DMS79 treated with DMSO at 0.1 percent for 48 hours (cell line): ENCODE data around the gene RAB3C.
"Not testable (repeated sequence)": the region's sequence is repeated elsewhere in the genome, so short reads cannot be mapped to it uniquely, and the experiment has no call there.

Experiments used
- DNase-seq: peaks from one replicate; lab custom pipeline; 2025; lab: John Stamatoyannopoulos, UW

Gene RAB3C

GRCh38 chr5:58582803-58583491, at the start of gene RAB3C:
RAB3C (plus strand) TSS chr5:58583075; CDS start chr5:58583209, 134 bp downstream.
- DNase-seq, result peak; percentile 78

- DNase-seq, result not testable (repeated sequence)
These were observed 40.9 kb upstream of the RAB3C start for GRCh38 chr5:58541935-58542334.

DNA sequence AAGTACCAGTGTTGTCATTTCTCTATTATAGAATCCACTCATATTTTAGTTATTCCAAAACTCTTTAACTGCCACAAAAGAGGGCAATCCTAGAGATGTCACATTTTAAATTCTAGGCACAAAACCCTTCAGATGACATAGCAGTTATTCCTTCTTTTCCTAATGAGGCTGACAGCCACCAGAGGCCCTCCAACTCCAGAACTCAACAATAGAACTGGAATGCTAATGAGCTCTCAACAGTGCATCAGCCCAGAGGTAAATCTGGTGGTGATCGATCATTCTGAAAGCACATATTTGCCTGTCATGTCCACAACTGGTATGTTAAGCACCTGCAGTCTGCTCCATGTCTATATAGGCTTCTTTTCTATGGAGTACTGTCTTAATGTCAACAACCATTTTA, 40.2 kb upstream of the RAB3C start:
- DNase-seq, result no peak

- DNase-seq, result no peak
These were observed 39.2 kb upstream of the RAB3C start for GRCh38 chr5:58543723-58544122.

DNA sequence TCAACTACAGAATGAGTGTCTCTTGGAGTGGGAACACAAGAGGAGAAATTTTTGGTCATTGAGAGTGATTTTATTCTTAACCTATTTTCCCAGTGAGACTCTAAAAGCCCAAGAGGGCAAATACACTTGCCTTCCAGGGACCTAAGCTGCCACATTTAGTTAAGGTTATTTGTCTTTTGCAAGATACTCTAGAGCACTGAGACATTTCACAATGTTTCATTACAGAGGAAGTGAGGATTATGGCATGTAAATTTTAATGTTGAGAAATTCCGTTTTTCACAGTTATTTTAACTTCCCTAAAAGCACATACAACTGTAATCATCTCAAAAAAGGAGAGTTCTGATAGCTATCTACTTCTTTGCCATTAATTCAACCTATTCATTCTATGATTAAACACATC, 38.7 kb upstream of the RAB3C start:
- DNase-seq, result no peak

DNA sequence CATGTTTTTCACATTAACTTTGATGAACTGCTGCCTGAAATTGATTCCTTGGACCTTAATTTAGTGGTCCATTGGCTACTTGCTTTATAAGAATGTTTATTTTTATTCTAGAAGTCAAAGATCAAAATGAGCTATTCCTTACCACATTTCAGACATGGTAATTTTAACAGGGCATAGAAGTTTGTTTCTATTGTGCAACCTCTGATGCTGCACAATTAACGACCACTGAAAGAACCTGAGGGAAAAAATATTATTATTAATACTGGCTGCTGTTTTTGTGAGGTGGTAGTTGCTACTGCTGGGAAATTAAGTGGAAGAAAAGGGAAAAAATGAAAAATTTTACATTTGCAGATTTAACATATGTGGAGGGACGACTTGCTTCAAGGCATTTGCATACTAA, 37.9 kb upstream of the RAB3C start:
- no peak for DNase-seq

DNA sequence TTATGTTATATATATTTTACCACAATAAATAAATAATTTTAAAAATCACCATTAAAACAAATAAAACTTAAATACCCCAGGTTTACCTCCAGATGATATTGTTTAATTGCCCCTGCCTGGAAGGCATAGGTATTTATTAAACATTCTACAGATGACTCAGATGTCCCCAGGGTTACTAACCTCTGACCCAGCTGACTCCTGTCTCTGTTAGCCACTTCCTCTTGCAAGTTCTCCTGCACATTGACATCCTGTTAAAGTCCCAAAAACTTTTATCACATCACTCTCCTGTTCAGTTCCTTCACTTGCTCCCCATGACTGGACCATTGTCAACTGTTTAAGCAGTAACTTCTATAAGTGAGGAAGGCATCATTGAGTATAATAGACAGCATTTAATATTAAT, 37.0 kb upstream of the RAB3C start:
- no peak for DNase-seq

DNA sequence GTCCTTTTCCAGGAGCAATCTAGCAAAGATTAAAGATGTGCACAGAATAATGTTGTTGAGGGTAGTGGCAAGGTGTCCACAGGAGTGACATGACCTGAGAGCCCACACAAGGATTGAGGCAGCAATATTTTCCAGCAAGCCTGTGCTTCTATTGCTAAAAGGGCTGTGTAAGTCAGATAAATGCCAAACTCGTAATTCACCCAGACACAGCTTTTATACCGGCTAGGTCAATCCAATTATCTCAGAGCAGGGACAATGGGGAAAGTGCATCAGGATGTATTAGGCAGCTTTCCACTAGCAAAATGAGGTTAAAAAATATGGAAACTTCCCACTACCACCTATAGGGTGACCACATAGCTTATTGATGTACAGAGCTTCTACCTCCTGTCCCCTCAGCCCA, 34.8 kb upstream of the RAB3C start:
- DNase-seq, result no peak

- no peak for DNase-seq
These were observed 31.4 kb upstream of the RAB3C start for GRCh38 chr5:58551492-58551891.

GRCh38 chr5:58557665-58558338, 25.1 kb upstream of the RAB3C start:
- DNase-seq, result not testable (repeated sequence)

DNA sequence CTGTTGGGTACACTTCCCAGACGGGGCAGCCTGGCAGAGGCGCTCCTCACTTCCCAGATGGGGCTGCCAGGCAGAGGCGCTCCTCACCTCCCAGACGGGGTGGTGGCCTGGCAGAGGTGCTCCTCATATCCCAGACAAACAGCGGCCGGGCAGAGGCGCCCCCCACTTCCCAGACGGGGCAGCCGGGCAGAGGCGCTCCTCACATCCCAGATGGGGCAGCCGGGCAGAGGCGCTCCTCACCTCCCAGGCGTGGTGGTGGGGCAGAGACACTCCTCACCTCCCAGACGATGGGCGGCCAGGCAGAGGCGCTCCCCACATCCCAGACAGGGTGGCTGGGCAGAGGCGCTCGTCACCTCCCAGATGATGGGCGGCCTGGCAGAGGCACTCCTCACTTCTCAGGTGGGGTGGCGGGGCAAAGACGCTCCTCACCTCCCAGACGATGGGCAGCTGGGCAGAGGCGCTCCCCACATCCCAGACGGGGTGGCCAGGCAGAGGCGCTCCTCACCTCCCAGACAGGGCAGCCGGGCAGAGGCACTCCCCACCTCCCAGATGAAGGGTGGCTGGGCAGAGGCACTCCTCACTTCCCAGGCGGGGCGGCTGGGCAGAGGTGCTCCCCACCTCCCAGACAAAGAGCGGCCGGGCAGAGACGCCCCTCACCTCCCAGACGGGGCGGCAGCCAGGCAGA, 19.7 kb upstream of the RAB3C start:
- DNase-seq, result not testable (repeated sequence)

GRCh38 chr5:58564043-58564832, 18.6 kb upstream of the RAB3C start:
- not testable (repeated sequence) for DNase-seq

DNA sequence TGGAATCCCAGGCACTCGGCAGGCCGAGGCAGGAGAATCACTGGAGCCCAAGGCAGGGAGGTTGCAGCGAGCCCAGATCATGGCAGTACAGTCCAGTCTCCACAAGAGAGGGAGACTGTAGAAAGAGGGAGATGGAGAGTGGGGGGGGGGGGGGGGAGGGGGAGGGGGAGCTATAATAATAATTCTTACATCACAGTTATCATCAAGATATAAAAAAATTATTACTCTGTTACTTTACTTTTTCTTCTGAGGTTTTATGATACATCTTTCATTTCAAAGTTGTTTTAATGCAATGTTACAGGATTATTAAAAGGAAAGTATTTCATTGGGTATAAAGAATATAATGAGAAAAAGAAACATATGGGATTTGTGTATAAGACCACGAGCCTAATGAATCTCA, 17.8 kb upstream of the RAB3C start:
- DNase-seq, result no peak

DNA sequence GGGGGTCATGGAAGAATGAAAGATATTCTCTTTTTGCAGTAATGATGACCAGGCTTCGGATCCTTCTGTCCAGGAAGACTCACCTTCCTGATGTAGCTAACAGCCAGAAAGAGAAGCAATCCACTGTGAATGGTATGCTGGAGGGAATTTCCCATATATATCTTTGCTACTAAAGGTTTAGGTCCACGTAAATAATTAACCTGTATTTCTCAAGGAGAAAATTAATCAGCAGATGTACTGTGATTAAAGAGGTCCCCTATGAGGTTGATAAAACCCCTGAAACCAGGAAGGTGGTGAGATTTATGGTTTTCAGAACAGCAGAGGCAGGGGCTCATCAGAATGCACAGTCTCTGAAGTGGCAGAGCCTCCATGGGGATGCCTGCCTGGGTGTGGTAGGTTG, 11.4 kb upstream of the RAB3C start:
- no peak for DNase-seq

GRCh38 chr5:58572973-58573372, 9.9 kb upstream of the RAB3C start:
- not testable (repeated sequence) for DNase-seq

DNA sequence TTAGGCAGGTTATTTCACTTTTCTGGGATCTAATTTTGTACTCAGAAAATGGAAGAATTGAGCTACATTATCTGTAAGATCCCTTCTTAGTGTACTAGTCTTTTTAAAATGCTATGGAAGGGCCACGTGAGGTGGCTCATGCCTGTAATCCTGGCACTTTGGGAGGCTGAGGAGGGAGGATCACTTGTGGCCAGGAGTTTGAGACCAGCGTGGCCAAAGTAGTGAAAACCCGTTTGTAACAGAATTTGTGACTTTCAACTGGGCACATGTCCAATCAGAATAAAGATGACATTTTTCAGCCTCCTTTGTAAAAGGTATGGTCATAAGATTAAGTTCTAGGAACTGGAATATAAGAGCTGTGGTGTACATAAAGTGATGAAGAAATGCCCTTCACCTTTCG, 3.1 kb upstream of the RAB3C start:
- no peak for DNase-seq

DNA sequence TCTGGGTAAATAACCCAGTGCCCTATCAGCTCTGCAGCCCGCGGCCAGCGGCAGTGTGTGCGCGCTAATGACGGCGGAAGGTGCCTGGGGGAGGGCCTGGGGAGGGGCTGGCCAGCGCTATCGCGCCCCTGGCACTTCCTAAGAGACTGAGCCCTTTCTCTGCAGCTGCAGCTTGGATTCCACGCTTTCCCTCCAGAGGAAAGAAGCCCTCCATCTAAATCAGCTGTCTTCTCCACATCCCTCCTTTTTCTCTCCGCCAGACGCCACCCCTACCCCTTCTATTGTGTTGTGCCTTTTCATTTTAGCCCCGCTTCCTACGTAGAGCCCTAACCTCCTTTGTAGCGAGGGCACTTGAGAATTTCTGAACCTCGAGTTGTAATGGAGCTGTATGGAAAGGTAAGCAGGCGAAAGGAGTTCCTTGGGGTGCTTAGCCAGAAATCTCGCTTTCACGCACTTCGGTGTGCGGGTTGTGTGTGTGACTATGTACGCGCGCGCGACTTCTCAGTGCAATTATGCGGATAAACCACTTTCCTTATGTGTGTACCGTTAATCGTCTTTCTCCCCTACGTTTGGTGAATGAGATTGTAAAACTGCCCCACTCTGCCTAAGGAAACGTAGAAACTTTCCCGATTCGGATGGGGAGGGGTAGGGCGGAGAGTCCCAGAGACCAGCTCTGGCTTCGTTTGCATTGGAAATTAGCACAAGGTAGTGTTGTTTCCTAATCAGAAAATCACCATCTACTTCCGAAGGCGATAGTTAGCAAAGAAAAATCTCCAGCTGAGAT, 664 bp upstream of the RAB3C start:
- no peak for DNase-seq

GRCh38 chr5:58595952-58596351, 13.1 kb downstream of the RAB3C start:
- DNase-seq, result no peak

DNA sequence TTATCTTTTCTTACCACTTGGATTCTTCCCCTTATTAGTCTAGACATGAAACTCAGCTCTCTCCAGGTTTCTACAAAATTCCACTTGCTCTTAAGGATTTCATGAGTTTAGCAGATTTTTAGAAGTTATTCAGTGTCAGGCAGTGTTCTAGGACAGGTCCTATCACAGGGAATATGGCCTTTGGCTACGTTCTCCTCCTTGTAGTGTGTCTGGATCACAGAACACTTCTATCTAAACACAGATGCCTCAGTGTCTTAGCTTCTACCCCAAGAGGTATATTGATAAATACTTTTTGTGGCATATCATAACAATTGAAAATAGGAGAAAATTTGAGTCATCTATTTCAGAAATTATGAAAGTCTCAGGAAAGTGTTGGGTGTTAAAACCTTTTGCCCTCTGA, 15.6 kb downstream of the RAB3C start:
- DNase-seq, result no peak

- no peak for DNase-seq
These were observed 16.3 kb downstream of the RAB3C start for GRCh38 chr5:58599217-58599616.

DNA sequence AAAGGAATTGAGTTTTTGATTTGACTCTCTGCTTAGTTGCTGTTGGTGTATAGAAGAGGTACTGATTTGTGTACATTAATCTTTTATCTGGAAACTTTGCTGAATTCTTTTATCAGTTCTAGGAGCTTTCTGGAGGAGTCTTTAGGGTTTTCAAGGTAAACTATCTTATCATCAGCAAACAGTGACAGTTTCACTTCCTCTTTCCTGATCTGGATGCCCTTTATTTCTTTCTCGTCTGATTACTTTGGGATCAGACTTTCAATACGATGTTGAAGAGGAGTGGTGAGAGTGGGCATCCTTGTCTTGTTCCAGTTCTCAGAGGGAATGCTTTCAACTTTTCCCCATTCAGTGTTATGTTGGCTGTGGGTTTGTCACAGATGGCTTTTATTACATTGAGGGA, 17.7 kb downstream of the RAB3C start:
- DNase-seq, result not testable (repeated sequence)

- DNase-seq, result not testable (repeated sequence)
These were observed 20.0 kb downstream of the RAB3C start for GRCh38 chr5:58602889-58603288.
